DMS 273 treated with DMSO at 0.1 percent for 48 hours (cell line): Measurements from ENCODE around the gene PSMC4.
A peak's percentile ranks its signal among the peaks of the same experiment; 100 is the strongest.

Experiments used
- DNase-seq: peaks from one replicate; lab custom pipeline; 2025; lab: John Stamatoyannopoulos, UW

Gene PSMC4

GRCh38 chr19:39970675-39971379 is at the start of gene PSMC4:
PSMC4 (plus strand) TSS chr19:39971165; CDS start chr19:39971203, 38 bp downstream.
- peak; percentile 97 for DNase-seq

GRCh38 chr19:39923862-39924261 is 47.1 kb upstream of the PSMC4 start:
- no peak for DNase-seq

- DNase-seq: no peak
Observed at GRCh38 chr19:39924389-39924788, 46.6 kb upstream of the PSMC4 start.

GRCh38 chr19:39924952-39925351 is 46.0 kb upstream of the PSMC4 start:
- no peak for DNase-seq

GRCh38 chr19:39926170-39926760 is 44.7 kb upstream of the PSMC4 start:
- no peak for DNase-seq

- no peak for DNase-seq
Observed at GRCh38 chr19:39927076-39927475, 43.9 kb upstream of the PSMC4 start.

GRCh38 chr19:39927524-39928356 is 43.2 kb upstream of the PSMC4 start:
- DNase-seq: no peak

- no peak for DNase-seq
Observed at GRCh38 chr19:39928357-39928725, 42.6 kb upstream of the PSMC4 start.

- DNase-seq: no peak
Observed at GRCh38 chr19:39929750-39930149, 41.2 kb upstream of the PSMC4 start.

- no peak for DNase-seq
Observed at GRCh38 chr19:39934584-39935363, 36.2 kb upstream of the PSMC4 start, which contains the start of gene FCGBP. FCGBP (minus strand) TSS chr19:39934634.

GRCh38 chr19:39935364-39935661 is 35.7 kb upstream of the PSMC4 start:
- DNase-seq: no peak

GRCh38 chr19:39936020-39936419 is 34.9 kb upstream of the PSMC4 start:
- DNase-seq: no peak

GRCh38 chr19:39936622-39937021 is 34.3 kb upstream of the PSMC4 start:
- no peak for DNase-seq

- no peak for DNase-seq
Observed at GRCh38 chr19:39937094-39937720, 33.8 kb upstream of the PSMC4 start.

GRCh38 chr19:39937787-39938186 is 33.2 kb upstream of the PSMC4 start:
- no peak for DNase-seq

- DNase-seq: no peak
Observed at GRCh38 chr19:39939556-39939955, 31.4 kb upstream of the PSMC4 start.

GRCh38 chr19:39940221-39940833 is 30.6 kb upstream of the PSMC4 start:
- no peak for DNase-seq

- no peak for DNase-seq
Observed at GRCh38 chr19:39941151-39941550, 29.8 kb upstream of the PSMC4 start.

GRCh38 chr19:39941615-39942365 is 29.2 kb upstream of the PSMC4 start:
- no peak for DNase-seq

GRCh38 chr19:39942366-39942730 is 28.6 kb upstream of the PSMC4 start:
- DNase-seq: no peak

GRCh38 chr19:39943586-39943985 is 27.4 kb upstream of the PSMC4 start:
- no peak for DNase-seq
